ENCODE measurements around the gene ASCC3.

DNA sequence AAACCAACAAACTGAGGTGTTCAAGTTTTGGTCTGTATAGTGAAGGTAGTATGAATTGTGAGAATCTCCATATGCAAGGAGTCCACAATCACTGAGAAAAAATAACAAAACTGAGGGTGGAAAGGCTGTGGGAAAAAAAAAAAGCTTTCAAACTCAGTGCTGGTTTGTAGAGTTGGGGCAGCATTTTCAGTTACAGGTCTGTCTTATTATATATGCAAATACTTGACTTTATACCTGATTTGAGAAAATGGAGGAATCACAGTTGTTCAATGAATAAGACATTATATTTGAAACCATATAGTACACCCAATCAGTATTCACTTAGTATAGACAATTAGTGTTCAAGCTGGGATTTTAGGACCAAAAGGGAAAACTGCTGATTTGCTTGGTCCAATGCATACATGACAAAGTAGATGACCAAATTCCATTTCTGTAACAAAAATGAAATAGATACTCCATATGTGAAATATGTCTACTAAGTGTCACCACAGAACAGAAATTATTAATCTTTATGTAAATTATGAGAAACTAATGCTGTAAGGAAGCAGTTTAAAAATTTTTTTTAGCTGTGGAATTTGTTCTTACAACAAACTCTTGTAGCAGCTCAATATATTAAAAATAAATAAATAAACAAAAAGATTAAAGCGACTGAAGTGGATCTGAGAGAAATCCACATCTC is 187.7 kb downstream of the ASCC3 start:
- TF ChIP-seq CTCF (IDR thresholded peaks at IDR 0.05; ENCODE audit: low read length) (no peak), EZH2 (IDR thresholded peaks at IDR 0.05; ENCODE audit: borderline replicate concordance, low read length) (no peak)

Data from OCI-LY1 (cell line).